ENCODE data around the gene DSPP.
"Not testable (repeated sequence)": the region's sequence is repeated elsewhere in the genome, so short reads cannot be mapped to it uniquely, and the experiment has no call there.

The DSPP gene

GRCh38 chr4:87608229-87608628, at the start of gene DSPP:
DSPP (plus strand) TSS chr4:87608529; CDS start chr4:87610909, 2,380 bp downstream.
- DNase-seq = no peak

GRCh38 chr4:87559090-87559837, 49.1 kb upstream of the DSPP start:
- DNase-seq = no peak

- no peak for DNase-seq
Observed at GRCh38 chr4:87560802-87561201, 47.5 kb upstream of the DSPP start.

GRCh38 chr4:87565746-87566145, 42.6 kb upstream of the DSPP start:
- no peak for DNase-seq

GRCh38 chr4:87566276-87566675, 42.1 kb upstream of the DSPP start:
- DNase-seq = no peak

- DNase-seq = no peak
Observed at GRCh38 chr4:87567191-87567590, 41.1 kb upstream of the DSPP start.

- DNase-seq = no peak
Observed at GRCh38 chr4:87570290-87570805, 38.0 kb upstream of the DSPP start.

GRCh38 chr4:87574376-87574775, 34.0 kb upstream of the DSPP start:
- DNase-seq = not testable (repeated sequence)

GRCh38 chr4:87574996-87575395, 33.3 kb upstream of the DSPP start:
- DNase-seq = no peak

- no peak for DNase-seq
Observed at GRCh38 chr4:87575408-87575807, 32.9 kb upstream of the DSPP start.

- no peak for DNase-seq
Observed at GRCh38 chr4:87575983-87576382, 32.3 kb upstream of the DSPP start.

GRCh38 chr4:87579478-87579877, 28.9 kb upstream of the DSPP start:
- DNase-seq = no peak

- no peak for DNase-seq
Observed at GRCh38 chr4:87580057-87580456, 28.3 kb upstream of the DSPP start.

- no peak for DNase-seq
Observed at GRCh38 chr4:87584222-87584908, 24.0 kb upstream of the DSPP start.

GRCh38 chr4:87589531-87589930, 18.8 kb upstream of the DSPP start:
- DNase-seq = no peak

GRCh38 chr4:87592124-87592523, 16.2 kb upstream of the DSPP start:
- DNase-seq = no peak

GRCh38 chr4:87601361-87601760, 7.0 kb upstream of the DSPP start:
- DNase-seq = no peak

GRCh38 chr4:87614292-87614890, 6.1 kb downstream of the DSPP start:
- DNase-seq = no peak

GRCh38 chr4:87616268-87616667, 7.9 kb downstream of the DSPP start:
- DNase-seq = no peak

GRCh38 chr4:87620086-87620485, 11.8 kb downstream of the DSPP start:
- DNase-seq = no peak

- no peak for DNase-seq
Observed at GRCh38 chr4:87620491-87620890, 12.2 kb downstream of the DSPP start.

GRCh38 chr4:87622303-87622702, 14.0 kb downstream of the DSPP start:
- peak in 6 of 56 donors; percentile 1 to 16 (median 4) for DNase-seq

Data from nucleus accumbens (tissue), 56 donors.